Activated CD8-positive, alpha-beta T cell treated with anti-CD3 and anti-CD28 coated beads for 36 hours (primary cell): ENCODE results near the gene PRKG1. TPM values are rescaled to one million over a fixed set of nuclear protein-coding genes. Genes with fewer than 3 reads are reported as not detected.
A peak's percentile ranks its signal among the peaks of the same experiment; 100 is the strongest.
"Not testable (repeated sequence)": the region's sequence is repeated elsewhere in the genome, so short reads cannot be mapped to it uniquely, and the experiment has no call there.

Experiments
- ATAC-seq: fragments of 200-7000 bp; cut with Tn5 transposase; one replicate; pipeline ENCODE4 v1.10.0; 2021; ENCODE audit warnings: mild to moderate bottlenecking, moderate library complexity
- CTCF ChIA-PET: fragments of 350-600 bp; sonication (Branson Sonifier 250); formaldehyde crosslinking; loops from one replicate; lab custom pipeline; 2021; ENCODE audit warnings: antibody characterized with exemption; lab: Charles Lee
- POLR2A ChIA-PET: fragments of 350-600 bp; sonication (Branson Sonifier 250); formaldehyde crosslinking; loops from one replicate; lab custom pipeline; 2021; ENCODE audit warnings: antibody characterized with exemption; lab: Charles Lee
- DNase-seq: peaks from one replicate; pipeline ENCODE4 v3.0.0-alpha.2; 2020
- H3K27ac Mint-ChIP-seq: one replicate; pipeline ENCODE4 v1.8.0; 2021; ENCODE audit warnings: mild to moderate bottlenecking, mixed read lengths
- H3K27me3 Mint-ChIP-seq: one replicate; pipeline ENCODE4 v1.8.0; 2021; ENCODE audit warnings: mixed read lengths
- H3K36me3 Mint-ChIP-seq: one replicate; pipeline ENCODE4 v1.8.0; 2021; ENCODE audit warnings: low read depth, mixed read lengths
- H3K4me1 Mint-ChIP-seq: one replicate; pipeline ENCODE4 v1.8.0; 2021; ENCODE audit warnings: low read depth, mixed read lengths
- H3K4me3 Mint-ChIP-seq: one replicate; pipeline ENCODE4 v1.8.0; 2021; ENCODE audit warnings: mild to moderate bottlenecking, moderate library complexity, mixed read lengths
- H3K9me3 Mint-ChIP-seq: one replicate; pipeline ENCODE4 v1.8.0; 2021; ENCODE audit warnings: mixed read lengths
- intact Hi-C: fragments of 100-400 bp; cut with micrococcal nuclease; formaldehyde crosslinking; loops from one replicate; pipeline ENCODE4 v1.10.0; 2022
- total RNA-seq, 2 experiments: library from RNA; stranded (reverse); gene quantifications; one replicate each; pipeline ENCODE4 v1.2.3, GENCODE V29; 2021
- TF ChIP-seq, protein P1 (sequence below): fragments of 200-600 bp; IDR thresholded peaks from one replicate; pipeline ENCODE4 v1.8.0; 2022; ENCODE audit warnings: antibody characterized with exemption, mild to moderate bottlenecking

PRKG1 gene
- total RNA-seq, 2 experiments from 2014 or later, result not detected

DNA sequence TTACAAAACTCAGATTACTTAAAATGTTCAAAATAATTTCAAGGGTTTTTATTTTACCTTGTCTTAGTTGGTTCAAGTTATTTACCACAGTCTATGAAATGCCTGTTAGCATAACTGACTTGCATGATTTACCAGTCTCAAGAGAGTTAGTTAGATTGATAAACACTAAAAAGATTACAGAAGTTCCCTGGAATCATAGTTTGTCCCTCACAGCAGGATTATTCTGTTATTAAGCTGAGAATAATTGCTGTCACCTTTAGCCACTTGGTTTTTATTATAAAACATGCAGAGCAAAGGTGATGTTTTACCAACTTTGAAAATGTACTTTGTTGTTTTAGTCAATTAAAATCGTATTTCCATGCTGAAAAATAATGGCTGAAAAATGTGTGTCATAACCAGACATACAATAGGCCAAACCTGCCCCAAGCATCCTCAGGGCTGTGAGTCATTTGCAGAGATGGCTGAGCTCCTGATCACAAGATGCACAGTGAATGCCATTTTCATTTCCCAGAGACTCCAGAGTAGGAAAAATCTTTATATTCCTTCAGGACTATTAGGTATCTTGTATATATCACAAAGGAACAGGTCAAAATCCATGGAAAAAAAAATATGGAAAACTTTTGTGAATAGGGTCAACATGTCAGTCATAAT lies 1152.0 kb downstream of the PRKG1 start:
- Mint-ChIP-seq H3K36me3 (no peaks in the 10 kb centered on the region), H3K4me1 (no peaks in the 10 kb centered on the region), H3K9me3 (no peaks in the 10 kb centered on the region), H3K27ac (no peak overlapping the region), H3K27me3 (no peaks in the 10 kb centered on the region), H3K4me3 (no peak overlapping the region)
- ChIA-PET POLR2A (no interaction called here), CTCF (interaction anchor here (0.8 kb wide), 1 partner anchor 10 kb away, joined by 3 read pairs; no protein-coding TSS in a partner anchor)
- intact Hi-C loops, result no loop called here
- ATAC-seq (no peak), DNase-seq (no peak)
- TF ChIP-seq, protein P1, sequence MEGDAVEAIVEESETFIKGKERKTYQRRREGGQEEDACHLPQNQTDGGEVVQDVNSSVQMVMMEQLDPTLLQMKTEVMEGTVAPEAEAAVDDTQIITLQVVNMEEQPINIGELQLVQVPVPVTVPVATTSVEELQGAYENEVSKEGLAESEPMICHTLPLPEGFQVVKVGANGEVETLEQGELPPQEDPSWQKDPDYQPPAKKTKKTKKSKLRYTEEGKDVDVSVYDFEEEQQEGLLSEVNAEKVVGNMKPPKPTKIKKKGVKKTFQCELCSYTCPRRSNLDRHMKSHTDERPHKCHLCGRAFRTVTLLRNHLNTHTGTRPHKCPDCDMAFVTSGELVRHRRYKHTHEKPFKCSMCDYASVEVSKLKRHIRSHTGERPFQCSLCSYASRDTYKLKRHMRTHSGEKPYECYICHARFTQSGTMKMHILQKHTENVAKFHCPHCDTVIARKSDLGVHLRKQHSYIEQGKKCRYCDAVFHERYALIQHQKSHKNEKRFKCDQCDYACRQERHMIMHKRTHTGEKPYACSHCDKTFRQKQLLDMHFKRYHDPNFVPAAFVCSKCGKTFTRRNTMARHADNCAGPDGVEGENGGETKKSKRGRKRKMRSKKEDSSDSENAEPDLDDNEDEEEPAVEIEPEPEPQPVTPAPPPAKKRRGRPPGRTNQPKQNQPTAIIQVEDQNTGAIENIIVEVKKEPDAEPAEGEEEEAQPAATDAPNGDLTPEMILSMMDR, result no peak

DNA sequence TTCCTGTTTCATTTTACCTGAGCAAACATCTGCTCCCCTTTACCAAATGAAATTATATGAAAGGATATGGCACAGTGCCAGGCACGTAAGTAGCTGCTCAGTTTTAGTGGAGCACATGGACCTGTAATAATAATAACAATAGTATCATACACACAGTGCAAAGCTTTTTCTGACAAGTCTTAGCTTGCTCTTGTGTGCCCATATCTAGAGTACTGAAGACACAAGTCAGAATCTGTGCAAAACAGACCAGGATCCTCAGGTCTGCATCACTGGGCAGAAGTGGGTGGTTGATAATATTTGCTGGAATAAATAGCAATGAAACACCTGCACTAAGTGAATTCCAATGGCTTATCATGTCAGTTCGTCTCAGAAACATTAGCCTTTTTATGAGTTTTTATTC lies 1154.3 kb downstream of the PRKG1 start:
- POLR2A ChIA-PET, result no interaction called here
- no peak for ATAC-seq
- CTCF ChIA-PET, result interaction anchor here (0.6 kb wide), 1 partner anchor 12 kb away, joined by 3 read pairs; no protein-coding TSS in a partner anchor

DNA sequence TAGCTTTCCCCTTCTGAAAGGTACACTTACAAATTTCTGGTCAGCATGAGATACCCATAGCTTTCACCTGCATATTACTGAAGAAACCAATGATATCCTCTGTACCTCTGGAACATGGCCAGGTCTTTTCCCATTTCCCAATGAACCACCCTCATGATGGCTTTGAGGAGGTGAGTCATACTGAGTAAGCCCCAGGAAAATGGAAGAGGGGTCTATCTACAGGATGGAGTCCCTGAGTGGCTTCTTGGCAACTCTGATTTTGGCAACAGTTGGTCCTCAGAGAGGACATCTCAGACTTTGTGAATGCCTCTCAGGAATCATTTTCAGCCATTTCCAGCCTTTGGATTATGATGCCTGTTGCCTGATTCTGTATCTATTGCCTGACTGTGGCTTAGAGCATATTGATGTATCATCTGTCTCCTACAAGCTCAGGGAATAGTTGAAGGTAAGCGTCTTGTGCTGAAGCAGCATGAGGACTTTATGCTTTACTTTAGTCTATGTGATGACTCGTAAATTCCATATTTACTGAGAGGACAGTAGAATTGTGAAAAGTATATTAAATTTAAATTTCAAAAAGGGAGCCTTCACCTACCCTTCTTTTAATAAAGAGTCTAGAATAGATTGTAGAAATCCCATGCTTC lies 1155.1 kb downstream of the PRKG1 start:
- intact Hi-C loops, result no loop called here
- TF ChIP-seq, protein P1, result no peak
- H3K27me3 Mint-ChIP-seq, result peaks cover 5% of the 10 kb centered on the region
- DNase-seq (no peak), ATAC-seq (no peak)
- no peaks in the 10 kb centered on the region for H3K9me3 Mint-ChIP-seq
- ChIA-PET CTCF (interaction anchor here (0.7 kb wide), 1 partner anchor 13 kb away, joined by 4 read pairs; no protein-coding TSS in a partner anchor), POLR2A (no interaction called here)
- no peak overlapping the region for H3K27ac Mint-ChIP-seq
- peaks cover 6% of the 10 kb centered on the region for H3K4me1 Mint-ChIP-seq
- no peaks in the 10 kb centered on the region for H3K36me3 Mint-ChIP-seq
- no peak overlapping the region for H3K4me3 Mint-ChIP-seq

More for the DNA sequence above, 1154.3 kb downstream of the PRKG1 start:
- Mint-ChIP-seq H3K9me3 (no peaks in the 10 kb centered on the region), H3K36me3 (no peaks in the 10 kb centered on the region), H3K27ac (no peak overlapping the region), H3K4me1 (peaks cover 6% of the 10 kb centered on the region), H3K27me3 (peaks cover 5% of the 10 kb centered on the region), H3K4me3 (no peak overlapping the region)
- intact Hi-C loops, result no loop called here
- DNase-seq, result no peak
- TF ChIP-seq, protein P1, result no peak

DNA sequence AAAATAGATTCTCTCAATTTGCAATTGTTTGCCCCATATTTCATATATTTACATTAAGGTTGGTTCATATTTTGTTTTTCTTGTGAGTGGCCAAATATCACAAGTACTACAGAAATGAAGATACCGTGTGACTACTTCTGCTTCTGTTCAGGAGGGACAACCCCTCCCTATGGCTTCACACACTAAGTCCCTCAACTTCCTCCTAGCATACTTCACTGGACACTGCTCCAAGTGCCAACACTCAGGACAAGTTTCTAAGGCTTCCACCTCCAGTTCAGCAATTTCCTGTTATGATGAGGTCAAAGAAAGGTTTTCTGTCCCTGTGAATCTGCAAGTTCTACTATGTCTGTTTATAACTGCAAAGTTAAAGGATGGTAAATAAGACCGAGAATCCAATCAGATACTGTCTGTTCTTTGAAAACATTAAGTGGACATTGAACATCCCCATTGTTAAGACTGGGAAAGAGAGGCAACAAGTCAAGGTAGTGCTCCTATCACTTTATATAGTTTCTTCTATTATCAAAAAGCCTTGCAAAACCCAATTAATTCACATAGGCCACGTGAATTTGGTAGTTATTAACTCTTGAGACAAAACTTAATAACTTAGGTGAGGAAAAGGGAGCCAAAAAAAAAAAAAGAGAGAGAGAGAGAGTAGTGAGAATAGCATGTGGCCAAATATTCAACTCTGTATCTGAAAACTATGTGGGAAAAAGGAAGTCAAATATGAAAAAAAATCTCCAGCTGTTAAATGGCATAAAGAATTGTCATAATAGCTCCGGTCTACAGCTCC lies 1158.5 kb downstream of the PRKG1 start:
- Mint-ChIP-seq H3K27ac (no peak overlapping the region), H3K4me3 (peak overlapping the region; percentile 9), H3K36me3 (no peaks in the 10 kb centered on the region), H3K9me3 (no peaks in the 10 kb centered on the region), H3K27me3 (peaks cover 5% of the 10 kb centered on the region), H3K4me1 (peaks cover 6% of the 10 kb centered on the region)
- CTCF ChIA-PET, result no interaction called here
- TF ChIP-seq, protein P1, result no peak
- intact Hi-C loops, result no loop called here
- POLR2A ChIA-PET, result no interaction called here
- no peak for ATAC-seq
- no peak for DNase-seq

DNA sequence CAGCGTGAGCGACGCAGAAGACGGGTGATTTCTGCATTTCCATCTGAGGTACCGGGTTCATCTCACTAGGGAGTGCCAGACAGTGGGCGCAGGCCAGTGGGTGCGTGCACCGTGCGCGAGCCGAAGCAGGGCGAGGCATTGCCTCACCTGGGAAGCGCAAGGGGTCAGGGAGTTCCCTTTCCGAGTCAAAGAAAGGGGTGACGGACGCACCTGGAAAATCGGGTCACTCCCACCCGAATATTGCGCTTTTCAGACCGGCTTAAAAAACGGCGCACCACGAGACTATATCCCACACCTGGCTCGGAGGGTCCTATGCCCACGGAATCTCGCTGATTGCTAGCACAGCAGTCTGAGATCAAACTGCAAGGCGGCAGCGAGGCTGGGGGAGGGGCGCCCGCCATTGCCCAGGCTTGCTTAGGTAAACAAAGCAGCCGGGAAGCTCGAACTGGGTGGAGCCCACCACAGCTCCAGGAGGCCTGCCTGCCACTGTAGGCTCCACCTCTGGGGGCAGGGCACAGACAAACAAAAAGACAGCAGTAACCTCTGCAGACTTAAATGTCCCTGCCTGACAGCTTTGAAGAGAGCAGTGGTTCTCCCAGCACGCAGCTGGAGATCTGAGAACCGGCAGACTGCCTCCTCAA lies 1159.2 kb downstream of the PRKG1 start:
- H3K27ac Mint-ChIP-seq, H3K36me3 Mint-ChIP-seq, ATAC-seq, H3K4me1 Mint-ChIP-seq, H3K9me3 Mint-ChIP-seq, intact Hi-C loops, CTCF ChIA-PET, POLR2A ChIA-PET, H3K27me3 Mint-ChIP-seq, DNase-seq: not testable (repeated sequence)
- H3K4me3 Mint-ChIP-seq, result peak overlapping the region; percentile 9
